ENCODE results near the gene CCDC27.
"Not testable (repeated sequence)": the region's sequence is repeated elsewhere in the genome, so short reads cannot be mapped to it uniquely, and the experiment has no call there.

CCDC27 gene

DNA sequence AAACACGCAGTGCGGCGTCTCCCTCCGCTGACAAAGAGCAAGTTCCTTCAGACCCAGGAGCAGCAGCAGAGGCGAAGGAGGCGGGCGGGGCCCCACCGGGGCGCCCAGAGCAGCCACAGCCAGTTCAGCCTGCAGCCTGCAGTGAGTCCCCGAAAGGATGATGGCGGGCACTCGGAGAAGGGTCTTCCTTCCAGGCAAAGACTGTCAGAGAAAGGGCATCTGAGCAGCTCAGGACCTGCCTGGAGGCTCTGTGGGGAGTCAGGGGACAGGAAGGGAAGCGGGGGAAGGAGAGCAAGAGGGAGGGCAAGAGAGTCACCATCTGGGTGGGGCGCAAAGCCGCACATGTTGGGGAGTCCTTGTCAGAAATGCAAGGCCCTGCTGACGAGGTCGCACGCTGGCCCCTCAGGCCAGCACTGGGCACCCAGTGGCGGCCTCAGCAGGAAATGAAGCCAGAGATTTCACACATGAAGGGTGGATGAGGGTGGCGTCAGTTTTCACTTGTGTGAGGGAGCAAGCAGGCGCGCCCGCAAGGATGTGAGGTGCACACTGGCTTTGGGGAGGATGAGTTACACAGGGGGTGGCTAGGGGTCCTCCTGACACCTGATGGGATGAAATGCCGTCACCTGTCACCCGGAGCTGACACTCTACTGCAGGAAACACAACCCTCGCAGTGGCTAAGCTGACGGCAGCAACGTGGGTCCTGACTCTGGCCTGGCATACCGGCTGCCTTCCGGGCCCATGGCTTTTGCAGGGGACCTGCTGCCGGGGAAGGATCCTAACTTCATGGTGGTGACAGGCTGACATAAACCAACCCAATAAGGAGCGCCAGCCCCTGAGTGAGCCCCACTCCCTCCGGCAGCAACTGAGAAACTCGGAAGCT is 37.4 kb downstream of the CCDC27 start:
- no peak for DNase-seq (ENCODE audit: low read depth, low spot score)

- no peak for DNase-seq (ENCODE audit: low read depth, low spot score)
Observed at GRCh38 chr1:3790500-3790923, 38.3 kb downstream of the CCDC27 start.

DNA sequence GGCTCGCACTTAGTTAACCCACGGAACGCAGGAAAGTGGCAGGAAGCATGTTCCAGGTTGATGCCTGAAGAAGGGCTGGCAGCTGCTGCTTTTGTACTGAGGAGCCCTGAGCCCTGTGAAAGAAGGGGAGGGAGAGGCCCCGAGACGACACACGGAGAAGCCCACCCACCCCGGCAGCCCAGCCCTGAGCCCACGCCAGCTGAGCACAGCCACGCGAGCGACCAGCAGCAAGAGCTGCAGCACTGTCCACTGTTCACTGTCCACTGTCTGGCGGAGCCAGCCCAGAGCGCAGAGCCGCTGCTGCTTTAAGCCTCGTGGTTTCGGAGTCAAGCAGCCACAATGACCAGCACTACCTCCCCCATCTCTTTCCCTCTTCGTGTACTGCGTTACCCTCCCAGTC is 38.7 kb downstream of the CCDC27 start:
- no peak for DNase-seq (ENCODE audit: low read depth, low spot score)

DNA sequence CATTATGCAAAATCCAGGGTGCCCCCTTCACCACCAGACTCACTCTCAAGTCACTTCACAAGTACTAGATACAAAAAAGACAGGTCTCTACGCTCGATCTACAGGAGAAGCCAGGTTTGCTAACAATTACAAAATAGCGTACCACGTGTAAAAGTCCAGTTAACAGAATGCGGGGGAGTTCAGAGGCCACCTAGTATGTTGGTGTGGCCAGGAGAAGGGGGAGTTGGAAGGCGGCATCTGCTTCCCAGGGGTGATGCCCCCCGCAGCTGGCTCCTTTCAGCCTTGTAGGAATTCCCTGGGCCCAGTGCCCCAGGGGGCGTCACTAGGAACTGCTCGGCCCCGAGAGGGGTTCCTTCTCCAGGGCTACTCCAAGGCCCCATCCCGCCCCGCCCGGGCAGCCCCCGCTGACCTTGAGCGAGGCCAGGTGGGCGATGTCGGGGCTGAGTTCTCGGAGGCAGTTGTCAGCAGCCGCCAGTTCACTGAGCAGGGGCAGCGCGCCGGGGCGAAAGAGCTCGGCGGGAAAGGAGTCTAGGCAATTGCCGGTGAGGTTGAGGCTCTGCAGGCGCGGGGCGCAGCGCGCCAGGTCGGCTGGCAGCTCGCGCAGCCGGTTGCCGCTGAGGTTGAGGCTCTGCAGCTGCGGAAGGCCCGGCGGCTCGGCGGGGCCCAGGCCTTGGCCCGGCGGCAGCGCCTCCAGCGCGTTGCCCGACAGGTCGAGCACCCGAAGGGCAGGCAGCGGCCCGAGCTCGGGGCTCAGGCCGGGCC is 43.4 kb downstream of the CCDC27 start:
- DNase-seq (ENCODE audit: low read depth, low spot score), result no peak

DNA sequence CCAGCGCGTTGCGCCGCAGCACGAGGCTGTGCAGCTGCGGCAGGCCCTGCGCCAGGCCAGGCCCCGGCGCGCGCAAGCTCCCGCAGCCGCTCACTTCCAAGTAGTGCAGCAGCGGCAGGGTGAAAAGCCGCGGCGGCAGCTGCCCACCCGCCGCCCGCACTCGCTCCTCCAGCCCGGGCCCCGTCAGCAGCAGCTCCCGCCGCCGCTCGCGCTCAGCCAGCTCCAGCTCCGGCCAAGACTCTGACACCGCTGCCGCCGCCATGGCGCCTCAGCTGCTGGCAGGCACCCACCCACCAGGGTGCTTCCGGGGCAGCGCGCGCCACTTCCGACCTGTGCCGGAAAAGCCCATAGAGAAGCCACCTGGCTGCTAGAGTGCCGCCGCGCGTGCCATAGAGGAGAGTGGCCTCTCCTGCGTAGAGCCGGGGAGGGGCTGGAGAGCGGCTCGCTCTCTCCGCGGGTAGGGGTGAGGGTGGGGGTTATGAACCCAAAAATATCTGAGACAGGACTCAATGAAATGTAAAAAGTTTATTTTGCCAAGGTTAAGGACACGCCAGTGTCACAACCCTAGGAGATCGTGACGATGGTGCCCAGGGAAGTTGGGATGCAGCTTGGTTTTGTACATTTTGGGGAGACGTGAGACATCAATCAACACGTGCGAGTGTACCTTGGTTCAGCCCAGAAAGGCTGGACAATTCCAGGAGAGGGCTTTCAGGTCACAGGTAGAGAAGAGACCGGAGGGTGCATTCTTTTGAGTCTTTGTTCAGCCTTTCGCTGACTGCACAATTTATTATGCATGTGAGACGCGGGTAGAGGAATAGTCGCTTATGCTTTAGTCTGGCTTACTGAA is 44.2 kb downstream of the CCDC27 start, which contains the start of gene LRRC47:
TSS of gene LRRC47 (minus strand) at position 284 of the 847 bp plus-strand sequence. CDS start at position 262, 22 bp downstream.
- DNase-seq (ENCODE audit: low read depth, low spot score), result peak; percentile 69

DNA sequence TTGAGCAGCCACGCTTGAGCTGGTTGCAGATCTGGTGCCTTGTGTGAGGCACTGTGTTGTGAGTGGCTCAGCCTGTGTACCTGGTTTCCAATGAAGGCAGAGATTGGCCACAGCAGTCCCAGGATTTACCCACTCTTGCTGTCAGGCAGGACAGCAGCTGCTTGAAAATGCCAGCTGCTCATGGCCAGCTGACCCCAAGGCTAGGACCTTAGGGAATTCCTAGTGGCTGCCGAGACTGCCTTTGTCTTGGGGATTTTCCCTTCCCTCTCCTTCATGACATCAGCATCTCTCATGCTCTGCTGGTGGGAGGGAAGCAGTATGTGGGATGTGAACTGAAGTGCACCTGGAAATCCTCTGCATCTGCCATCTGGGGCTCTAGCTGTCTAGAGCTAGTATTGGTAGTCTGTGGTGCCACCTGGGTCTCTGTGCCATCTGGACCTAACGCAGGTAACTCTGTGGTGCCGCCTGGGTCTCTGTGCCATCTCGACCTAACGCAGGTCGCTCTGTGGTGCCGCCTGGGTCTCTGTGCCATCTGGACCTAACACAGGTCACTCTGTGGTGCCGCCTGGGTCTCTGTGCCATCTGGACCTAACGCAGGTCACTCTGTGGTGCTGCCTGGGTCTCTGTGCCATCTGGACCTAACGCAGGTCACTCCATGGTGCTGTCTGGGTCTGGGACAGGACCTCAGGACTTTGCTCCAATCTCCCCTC is 47.9 kb downstream of the CCDC27 start:
- no peak for DNase-seq (ENCODE audit: low read depth, low spot score)

DNA sequence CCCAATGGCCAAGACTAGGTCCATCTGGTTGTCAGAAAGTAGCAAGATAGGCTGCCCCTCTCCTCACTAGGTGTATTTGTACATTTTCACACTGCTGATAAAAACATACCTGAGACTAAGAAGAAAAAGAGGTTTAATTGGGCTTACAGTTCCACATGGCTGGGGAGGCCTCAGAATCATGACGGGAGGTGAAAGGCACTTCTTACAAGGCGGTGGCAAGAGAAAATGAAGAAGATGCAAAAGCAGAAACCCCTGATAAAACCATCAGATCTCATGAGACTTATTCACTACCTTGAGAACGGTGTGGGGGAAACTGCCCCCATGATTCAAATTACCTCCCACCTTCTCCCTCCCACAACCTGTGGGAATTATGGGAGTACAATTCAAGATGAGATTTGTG is 48.5 kb downstream of the CCDC27 start:
- DNase-seq (ENCODE audit: low read depth, low spot score), result not testable (repeated sequence)

GRCh38 chr1:3803905-3804626 is 51.8 kb downstream of the CCDC27 start:
- DNase-seq (ENCODE audit: low read depth, low spot score), result no peak

GRCh38 chr1:3804627-3804944 is 52.3 kb downstream of the CCDC27 start:
- DNase-seq (ENCODE audit: low read depth, low spot score), result not testable (repeated sequence)

DNA sequence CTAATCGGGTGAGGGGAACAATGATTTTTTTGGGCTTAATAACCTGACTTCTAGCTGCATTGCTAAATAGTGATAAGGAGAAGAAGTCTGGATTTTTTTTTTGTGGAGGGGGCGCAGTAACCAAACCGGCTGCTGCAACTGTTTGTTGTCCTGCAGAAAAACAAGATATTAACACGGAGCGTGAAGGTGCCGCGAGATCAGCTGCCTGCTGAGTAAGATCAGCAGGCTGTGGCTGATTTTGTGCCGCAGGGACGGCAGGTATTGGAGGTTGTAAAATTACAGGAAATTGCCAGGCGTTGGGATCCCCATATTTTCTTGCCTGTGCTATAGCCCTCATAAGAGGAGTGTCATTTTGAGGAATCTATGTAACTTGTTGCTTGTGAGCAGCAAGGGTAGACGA is 52.8 kb downstream of the CCDC27 start:
- no peak for DNase-seq (ENCODE audit: low read depth, low spot score)

DNA sequence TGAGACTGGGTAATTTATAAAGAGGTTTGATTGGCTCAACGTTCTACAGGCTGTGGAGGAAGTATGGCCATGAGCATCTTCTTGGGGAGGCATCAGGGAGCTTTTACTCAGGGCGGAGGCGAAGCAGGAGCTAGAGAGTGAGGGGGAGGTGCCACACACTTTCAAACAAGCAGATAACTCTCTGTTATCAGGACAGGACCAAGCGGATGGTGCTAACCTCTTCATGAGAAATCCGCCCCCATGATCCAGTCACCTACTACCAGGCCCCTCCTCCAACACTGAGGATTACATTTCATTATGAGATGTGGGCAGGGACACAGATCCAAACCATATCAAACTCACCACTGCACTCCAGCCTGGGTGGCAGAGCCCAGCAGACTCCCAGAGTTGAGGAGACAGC is 55.5 kb downstream of the CCDC27 start:
- no peak for DNase-seq (ENCODE audit: low read depth, low spot score)

DNA sequence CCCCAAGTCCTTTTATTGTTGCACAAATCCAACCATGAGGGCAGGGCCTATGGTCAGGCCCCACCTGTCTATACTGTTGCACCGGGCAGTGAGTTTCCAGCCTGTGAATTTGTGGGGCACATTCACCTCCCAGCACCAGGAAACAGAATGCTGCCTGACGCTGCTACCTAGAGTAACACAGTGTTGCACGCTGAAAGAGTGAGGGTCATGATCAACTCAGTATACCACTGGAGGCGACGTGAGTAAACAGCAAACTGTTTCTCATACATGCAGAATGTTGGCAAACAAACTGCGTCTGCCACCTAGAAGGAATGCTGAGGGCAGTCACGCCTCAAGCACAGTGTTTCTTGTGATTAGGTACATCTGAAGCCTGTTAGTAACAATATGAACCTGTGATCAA is 57.4 kb downstream of the CCDC27 start:
- no peak for DNase-seq (ENCODE audit: low read depth, low spot score)

DNA sequence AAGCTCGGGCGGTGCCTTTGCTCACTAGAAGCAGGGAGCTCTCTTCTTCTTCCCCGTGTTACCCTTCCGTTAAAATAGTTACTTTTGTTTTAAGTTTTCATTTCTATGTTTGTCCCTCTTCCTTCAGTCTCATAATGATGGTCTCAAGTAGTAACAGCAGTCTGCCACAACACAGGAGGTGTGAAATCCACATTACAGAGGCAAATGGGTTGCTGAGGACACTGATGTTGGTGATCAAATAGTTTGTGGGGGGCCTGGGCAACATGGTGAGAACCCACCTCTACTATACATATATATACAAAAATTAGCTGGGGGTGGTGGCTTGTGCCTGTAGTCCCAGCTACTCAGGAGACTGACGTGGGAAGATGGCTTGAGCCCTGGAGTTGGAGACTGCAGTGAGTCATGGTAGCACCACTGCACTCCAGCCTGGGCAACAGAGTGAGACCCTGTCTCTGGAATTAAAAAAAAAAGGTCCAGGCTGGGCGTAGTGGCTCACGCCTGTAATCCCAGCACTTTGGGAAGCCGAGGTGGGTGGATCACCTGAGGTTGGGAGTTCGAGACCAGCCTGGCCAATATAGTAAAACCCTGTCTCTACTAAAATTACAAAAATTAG is 58.0 kb downstream of the CCDC27 start:
- DNase-seq (ENCODE audit: low read depth, low spot score), result not testable (repeated sequence)

GRCh38 chr1:3811595-3811911 is 59.3 kb downstream of the CCDC27 start:
- no peak for DNase-seq (ENCODE audit: low read depth, low spot score)

DNA sequence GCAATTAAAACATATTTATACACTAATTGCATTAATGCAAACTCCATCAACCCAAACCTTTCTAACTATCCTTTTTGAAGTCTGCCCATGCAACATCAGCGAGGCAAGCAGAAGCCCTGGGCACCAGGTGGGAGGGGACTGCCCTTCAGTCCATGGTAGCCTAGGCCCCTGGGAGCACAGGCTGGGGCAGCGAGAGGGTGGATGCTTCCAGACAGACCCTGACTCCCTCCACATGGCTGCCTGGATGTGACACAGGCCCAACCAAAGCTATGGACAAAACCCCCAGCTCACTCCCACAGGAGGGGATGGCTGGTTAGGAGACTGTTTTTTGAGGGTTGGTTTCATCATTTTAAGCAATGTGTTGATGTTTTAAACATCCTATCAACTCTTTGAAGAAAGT is 61.8 kb downstream of the CCDC27 start:
- no peak for DNase-seq (ENCODE audit: low read depth, low spot score)

GRCh38 chr1:3814771-3815561 is 62.7 kb downstream of the CCDC27 start:
- DNase-seq (ENCODE audit: low read depth, low spot score), result no peak

DNA sequence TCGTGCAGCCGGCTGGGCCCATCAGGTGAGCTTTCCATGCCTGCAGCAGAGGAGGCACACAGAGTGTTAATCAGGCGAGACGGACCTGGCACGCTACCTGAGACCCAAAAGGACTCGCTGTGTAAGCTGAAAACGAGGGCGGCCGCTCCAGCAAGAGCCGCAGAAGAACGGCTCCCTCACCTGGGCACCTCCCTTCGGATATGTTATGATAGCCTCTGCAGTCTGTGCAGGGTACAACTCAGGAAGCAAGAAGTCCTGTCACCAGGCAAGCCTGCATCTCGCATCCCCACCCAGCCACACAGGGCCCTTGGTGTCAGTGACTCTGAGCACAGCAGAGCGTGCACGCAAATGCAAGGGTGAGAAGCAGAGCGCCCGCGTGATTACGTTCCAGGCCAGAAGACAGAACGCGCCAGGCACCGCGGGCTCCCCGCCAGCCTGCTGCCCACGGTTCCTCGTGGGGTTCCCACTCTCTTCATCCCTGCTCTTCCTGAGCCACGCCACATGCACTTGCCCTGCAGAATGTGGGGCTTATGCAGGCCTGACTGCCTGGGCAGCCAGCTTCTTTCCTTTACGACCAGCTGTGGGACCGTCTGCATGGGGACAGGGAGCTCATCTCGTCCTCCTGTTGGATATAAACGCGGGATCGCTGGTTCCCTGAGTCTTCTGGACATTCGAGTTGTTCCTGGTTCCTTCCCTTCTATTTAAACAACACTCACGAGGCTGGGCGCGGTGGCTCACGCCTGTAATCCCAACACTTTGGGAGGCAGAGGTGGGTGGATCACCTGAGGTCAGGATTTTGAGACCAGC is 64.3 kb downstream of the CCDC27 start:
- no peak for DNase-seq (ENCODE audit: low read depth, low spot score)

DNA sequence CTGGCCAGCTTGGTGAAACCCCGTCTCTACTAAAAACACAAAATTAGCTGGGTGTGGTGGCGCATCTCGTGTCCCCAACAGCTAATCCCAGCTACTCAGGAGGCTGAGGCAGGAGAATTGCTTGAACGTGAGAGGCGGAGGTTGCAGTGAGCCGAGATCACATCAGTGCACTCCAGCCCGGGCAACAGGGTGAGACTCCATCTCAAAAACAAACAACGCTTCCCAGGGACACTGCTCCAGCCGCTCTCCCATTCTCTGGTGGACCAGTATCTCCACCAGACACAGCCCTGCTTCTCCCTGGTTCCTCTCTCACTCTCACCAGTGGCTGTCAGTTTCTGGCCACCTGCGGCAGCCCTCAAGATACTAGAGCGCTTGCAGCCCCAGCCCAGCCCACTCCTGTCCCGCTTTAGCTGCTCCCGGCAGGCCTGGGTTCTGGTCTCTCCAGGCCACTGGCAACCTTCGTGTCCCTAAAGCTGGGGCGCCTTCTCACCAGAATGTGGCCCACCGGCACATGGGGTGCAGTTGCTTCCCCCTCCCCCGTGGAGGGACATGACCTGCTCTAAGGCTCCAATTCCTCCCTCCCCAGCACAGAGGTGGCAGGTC is 65.0 kb downstream of the CCDC27 start:
- DNase-seq (ENCODE audit: low read depth, low spot score), result no peak

Measured in iPS DF 19.7 (cell line).